SU-DHL-6 (cell line): ENCODE results near the gene FRMPD3.

Experiments
- H2AFZ ChIP-seq: fragments of 200-600 bp; sonication (generic); 2 replicates; pipeline ENCODE4 v1.6.1; 2014; ENCODE audit warnings: low read depth, mild to moderate bottlenecking, moderate library complexity, mixed read lengths, antibody characterized with exemption, low read length; ENCODE audit not compliant: severe bottlenecking
- H3F3A ChIP-seq: fragments of 200-600 bp; shearing (Covaris generic); 2 replicates; pipeline ENCODE4 v1.6.0; 2016; ENCODE audit warnings: antibody characterized with exemption, mild to moderate bottlenecking; ENCODE audit not compliant: insufficient read depth
- H3K27ac ChIP-seq: fragments of 200-600 bp; sonication (generic); 2 replicates; pipeline ENCODE4 v1.5.1; 2016; ENCODE audit warnings: low read depth, mild to moderate bottlenecking, low read length, moderate library complexity, mixed read lengths
- H3K27me3 ChIP-seq: fragments of 200-600 bp; sonication (generic), shearing (Covaris generic); 2 replicates; pipeline ENCODE4 v1.6.0; 2014; ENCODE audit warnings: mild to moderate bottlenecking, low read length
- H3K36me3 ChIP-seq: fragments of 200-600 bp; sonication (generic); 2 replicates; pipeline ENCODE4 v1.6.1; 2014; ENCODE audit warnings: mild to moderate bottlenecking, low read length, mixed read lengths
- H3K4me2 ChIP-seq: fragments of 300-600, 200-600 bp; shearing (Covaris generic), sonication (generic); 2 replicates; pipeline ENCODE4 v1.6.0; 2014; ENCODE audit warnings: low read length, low read depth, mild to moderate bottlenecking; ENCODE audit not compliant: poor library complexity, severe bottlenecking
- H3K4me3 ChIP-seq: fragments of 200-600 bp; sonication (generic); 2 replicates; pipeline ENCODE4 v1.5.1; 2014; ENCODE audit warnings: antibody characterized with exemption, low read length, mild to moderate bottlenecking, mixed read lengths; ENCODE audit not compliant: insufficient read depth, poor library complexity, severe bottlenecking
- H3K79me2 ChIP-seq: fragments of 200-600 bp; sonication (generic); 2 replicates; pipeline ENCODE4 v1.6.1; 2014; ENCODE audit warnings: mild to moderate bottlenecking, low read length, moderate library complexity; ENCODE audit not compliant: insufficient read depth
- H3K9ac ChIP-seq: fragments of 200-600 bp; sonication (generic); 2 replicates; pipeline ENCODE4 v1.7.0; 2014; ENCODE audit warnings: mild to moderate bottlenecking, low read length
- H3K9me2 ChIP-seq: fragments of 200-600 bp; sonication (generic); replicated peaks from 2 replicates; pipeline ENCODE4 v1.6.1; 2014; ENCODE audit warnings: low read length; ENCODE audit not compliant: insufficient read depth
- H3K9me3 ChIP-seq: fragments of 200-600 bp; sonication (generic); 2 replicates; pipeline ENCODE4 v1.6.1; 2014; ENCODE audit warnings: low read length, mixed read lengths; ENCODE audit not compliant: insufficient read depth
- H4K20me1 ChIP-seq: fragments of 200-600 bp; sonication (generic); 2 replicates; pipeline ENCODE4 v1.6.1; 2014; ENCODE audit warnings: low read depth, mild to moderate bottlenecking, antibody characterized with exemption, low read length, moderate library complexity, mixed read lengths
- EZH2phosphoT487 ChIP-seq: fragments of 200-600 bp; sonication (generic), shearing (Covaris generic); conservative IDR thresholded peaks from 2 replicates; pipeline ENCODE4 v1.6.1; 2018; ENCODE audit warnings: mild to moderate bottlenecking, antibody characterized with exemption, low read length, moderate library complexity, mixed read lengths
- TF ChIP-seq, protein P1 (sequence below): fragments of 200-600 bp; sonication (generic); IDR thresholded peaks from one replicate; pipeline ENCODE4 v1.5.1; 2017; ENCODE audit warnings: antibody characterized with exemption, mild to moderate bottlenecking, low read length, moderate library complexity; ENCODE audit not compliant: insufficient read depth, poor library complexity, severe bottlenecking

FRMPD3 gene

GRCh38 chrX:107447642-107448041 is 1.8 kb upstream of the FRMPD3 start:
- Histone ChIP-seq H3K27ac (no peak overlapping the region), H3K4me2 (no peak overlapping the region), H3K9ac (no peak overlapping the region), H4K20me1 (no peaks in the 10 kb centered on the region), H3K36me3 (no peaks in the 10 kb centered on the region), H3K79me2 (no peaks in the 10 kb centered on the region), H3K9me3 (no peaks in the 10 kb centered on the region), H3K4me3 (no peak overlapping the region), H3K27me3 (no peaks in the 10 kb centered on the region), H3K9me2 (no peaks in the 10 kb centered on the region), H3F3A (no peaks in the 10 kb centered on the region), H2AFZ (no peak overlapping the region)
- no peak for TF ChIP-seq EZH2phosphoT487
- TF ChIP-seq, protein P1, sequence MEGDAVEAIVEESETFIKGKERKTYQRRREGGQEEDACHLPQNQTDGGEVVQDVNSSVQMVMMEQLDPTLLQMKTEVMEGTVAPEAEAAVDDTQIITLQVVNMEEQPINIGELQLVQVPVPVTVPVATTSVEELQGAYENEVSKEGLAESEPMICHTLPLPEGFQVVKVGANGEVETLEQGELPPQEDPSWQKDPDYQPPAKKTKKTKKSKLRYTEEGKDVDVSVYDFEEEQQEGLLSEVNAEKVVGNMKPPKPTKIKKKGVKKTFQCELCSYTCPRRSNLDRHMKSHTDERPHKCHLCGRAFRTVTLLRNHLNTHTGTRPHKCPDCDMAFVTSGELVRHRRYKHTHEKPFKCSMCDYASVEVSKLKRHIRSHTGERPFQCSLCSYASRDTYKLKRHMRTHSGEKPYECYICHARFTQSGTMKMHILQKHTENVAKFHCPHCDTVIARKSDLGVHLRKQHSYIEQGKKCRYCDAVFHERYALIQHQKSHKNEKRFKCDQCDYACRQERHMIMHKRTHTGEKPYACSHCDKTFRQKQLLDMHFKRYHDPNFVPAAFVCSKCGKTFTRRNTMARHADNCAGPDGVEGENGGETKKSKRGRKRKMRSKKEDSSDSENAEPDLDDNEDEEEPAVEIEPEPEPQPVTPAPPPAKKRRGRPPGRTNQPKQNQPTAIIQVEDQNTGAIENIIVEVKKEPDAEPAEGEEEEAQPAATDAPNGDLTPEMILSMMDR: no peak

- Histone ChIP-seq H3K9me2 (no peaks in the 10 kb centered on the region), H3K27me3 (no peaks in the 10 kb centered on the region), H3K4me2 (no peak overlapping the region), H3K9me3 (no peaks in the 10 kb centered on the region), H3K79me2 (no peaks in the 10 kb centered on the region), H3F3A (no peaks in the 10 kb centered on the region), H3K27ac (no peak overlapping the region), H3K4me3 (no peak overlapping the region), H4K20me1 (no peaks in the 10 kb centered on the region), H3K36me3 (no peaks in the 10 kb centered on the region), H2AFZ (no peak overlapping the region), H3K9ac (no peak overlapping the region)
- no peak for TF ChIP-seq EZH2phosphoT487
- TF ChIP-seq, protein P1: no peak
These were observed 841 bp upstream of the FRMPD3 start for GRCh38 chrX:107448625-107448997.

DNA sequence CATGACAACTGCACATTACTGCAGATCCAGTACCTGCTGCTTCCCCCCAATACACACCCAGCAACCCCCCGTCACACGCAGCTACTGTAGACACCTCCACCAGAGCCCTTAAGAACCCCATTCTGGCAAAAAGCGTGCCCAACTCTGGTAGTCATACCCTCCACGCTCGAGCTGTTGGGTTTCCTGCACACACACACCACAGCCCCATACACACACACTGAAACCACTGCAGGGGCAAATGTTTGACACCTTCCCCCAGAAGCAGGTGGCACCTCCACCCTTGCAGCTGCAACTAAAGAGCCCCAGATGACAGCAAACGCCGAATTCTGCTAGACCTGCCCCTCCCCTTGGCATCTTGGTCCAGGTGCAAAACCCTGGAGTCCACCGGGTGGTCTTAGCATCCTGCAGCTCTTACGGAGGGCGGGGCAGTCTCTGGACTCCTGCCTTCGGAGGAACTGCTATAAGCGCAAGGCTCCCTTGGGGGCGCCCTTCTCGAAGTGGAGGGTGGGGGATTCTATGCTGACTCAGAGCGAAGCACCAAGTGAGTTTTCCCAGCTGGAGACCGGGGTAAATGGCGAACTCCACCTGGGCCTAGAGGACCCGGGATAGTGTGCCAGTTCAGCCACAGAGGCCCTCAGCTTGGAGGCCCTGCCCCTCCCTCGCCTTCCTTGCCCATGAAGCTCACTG is 1.5 kb downstream of the FRMPD3 start:
- H3K4me2 ChIP-seq: no peak overlapping the region
- H3K9me2 ChIP-seq: no peaks in the 10 kb centered on the region
- no peaks in the 10 kb centered on the region for H3K9me3 ChIP-seq
- no peak overlapping the region for H3K9ac ChIP-seq
- H3F3A ChIP-seq: no peaks in the 10 kb centered on the region
- no peaks in the 10 kb centered on the region for H3K79me2 ChIP-seq
- H3K27ac ChIP-seq: no peak overlapping the region
- no peak for TF ChIP-seq EZH2phosphoT487
- TF ChIP-seq, protein P1: no peak
- H3K27me3 ChIP-seq: no peaks in the 10 kb centered on the region
- no peak overlapping the region for H2AFZ ChIP-seq
- no peak overlapping the region for H3K4me3 ChIP-seq
- H3K36me3 ChIP-seq: no peaks in the 10 kb centered on the region
- no peaks in the 10 kb centered on the region for H4K20me1 ChIP-seq
